IPS-18c (cell line): ENCODE data around the gene LTBP2.

Source experiments
- H3K4me3 ChIP-seq: 2 replicates; pipeline ENCODE4 v1.7.0; 2013; ENCODE audit warnings: low read depth, mild to moderate bottlenecking, low read length, moderate library complexity; ENCODE audit not compliant: insufficient read depth
- H3K9me3 ChIP-seq: one replicate; pipeline ENCODE4 v1.6.1; 2013; ENCODE audit warnings: mild to moderate bottlenecking, low read length, moderate library complexity; ENCODE audit not compliant: control insufficient read depth, insufficient read depth

LTBP2 gene

DNA sequence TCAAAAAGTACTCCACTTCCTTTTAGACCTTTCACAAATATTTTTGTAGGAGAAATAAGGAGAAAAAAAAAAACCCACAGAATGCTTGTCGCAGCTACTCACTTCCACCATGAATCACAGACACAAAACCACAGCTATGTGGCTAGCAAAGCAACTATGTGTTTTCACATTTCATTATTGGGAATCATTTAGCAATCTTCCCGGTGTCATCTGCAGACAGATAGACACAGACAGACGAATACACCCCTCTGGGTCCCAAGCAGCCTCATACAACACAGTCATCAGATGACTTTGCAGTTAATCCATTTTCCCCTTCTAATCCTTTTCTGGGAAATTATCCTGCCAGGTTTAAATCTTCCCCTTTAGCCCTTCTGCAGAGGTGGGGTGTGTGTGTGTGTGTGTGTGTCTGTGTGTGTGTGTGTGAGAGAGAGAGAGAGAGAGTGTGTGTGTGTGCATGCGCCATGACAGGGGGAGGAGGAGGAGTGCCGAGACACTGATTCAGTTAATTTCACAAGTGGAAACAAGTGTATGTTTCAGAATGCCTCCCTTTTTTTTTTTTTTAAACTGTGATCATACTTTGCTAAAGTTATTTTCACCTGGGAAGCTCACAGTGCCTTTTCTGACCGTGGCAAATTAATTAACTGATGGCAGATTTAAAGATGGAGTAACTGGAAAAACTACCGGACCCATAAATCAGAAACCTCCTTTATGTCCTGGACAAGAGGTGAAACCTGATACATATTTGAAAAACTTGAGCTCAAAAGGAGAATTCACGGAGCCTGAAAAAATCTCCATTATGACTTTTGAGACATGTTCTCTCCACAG, 39.9 kb downstream of the LTBP2 start:
- H3K4me3 ChIP-seq, result no peak overlapping the region
- no peaks in the 10 kb centered on the region for H3K9me3 ChIP-seq

DNA sequence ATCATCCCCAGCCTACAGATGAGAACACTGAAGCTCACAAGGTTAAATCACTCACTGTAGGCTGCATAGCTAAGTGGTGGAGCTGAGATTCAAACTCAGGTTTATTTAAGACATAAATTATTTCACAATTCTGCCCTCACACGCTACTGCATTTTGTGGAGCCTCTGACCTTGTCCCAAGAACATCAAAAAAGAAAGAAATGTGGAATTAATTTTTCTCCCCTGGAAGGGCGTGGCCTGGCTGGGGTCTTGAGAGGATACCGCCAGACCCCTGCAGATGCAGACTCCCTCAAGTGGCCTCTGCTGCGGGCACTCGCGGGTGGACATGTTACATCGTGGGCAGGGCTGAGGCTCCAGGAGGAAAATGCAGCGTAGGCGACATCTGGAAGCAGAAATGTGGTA, 40.6 kb downstream of the LTBP2 start:
- H3K9me3 ChIP-seq, result no peaks in the 10 kb centered on the region
- H3K4me3 ChIP-seq, result no peak overlapping the region

DNA sequence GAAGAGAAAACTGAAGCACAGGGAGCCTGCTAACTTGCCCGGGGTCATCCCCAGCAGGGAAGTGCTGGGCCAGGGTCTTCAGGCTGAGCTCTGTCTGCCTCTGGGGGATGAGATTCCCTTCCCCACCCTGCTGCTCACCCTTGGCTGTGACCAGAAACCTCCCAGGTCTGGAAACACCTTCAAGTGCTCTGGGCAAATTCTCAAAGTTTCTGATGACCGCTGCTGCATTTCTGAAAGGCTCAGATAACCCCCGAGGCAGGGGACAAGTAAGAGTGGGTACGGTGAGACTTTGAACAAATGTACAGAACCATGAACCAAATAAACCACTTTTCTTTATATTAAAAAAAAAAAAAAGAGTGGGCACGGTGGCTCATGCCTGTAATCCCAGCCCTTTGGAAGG, 41.3 kb downstream of the LTBP2 start:
- no peak overlapping the region for H3K4me3 ChIP-seq
- no peaks in the 10 kb centered on the region for H3K9me3 ChIP-seq

DNA sequence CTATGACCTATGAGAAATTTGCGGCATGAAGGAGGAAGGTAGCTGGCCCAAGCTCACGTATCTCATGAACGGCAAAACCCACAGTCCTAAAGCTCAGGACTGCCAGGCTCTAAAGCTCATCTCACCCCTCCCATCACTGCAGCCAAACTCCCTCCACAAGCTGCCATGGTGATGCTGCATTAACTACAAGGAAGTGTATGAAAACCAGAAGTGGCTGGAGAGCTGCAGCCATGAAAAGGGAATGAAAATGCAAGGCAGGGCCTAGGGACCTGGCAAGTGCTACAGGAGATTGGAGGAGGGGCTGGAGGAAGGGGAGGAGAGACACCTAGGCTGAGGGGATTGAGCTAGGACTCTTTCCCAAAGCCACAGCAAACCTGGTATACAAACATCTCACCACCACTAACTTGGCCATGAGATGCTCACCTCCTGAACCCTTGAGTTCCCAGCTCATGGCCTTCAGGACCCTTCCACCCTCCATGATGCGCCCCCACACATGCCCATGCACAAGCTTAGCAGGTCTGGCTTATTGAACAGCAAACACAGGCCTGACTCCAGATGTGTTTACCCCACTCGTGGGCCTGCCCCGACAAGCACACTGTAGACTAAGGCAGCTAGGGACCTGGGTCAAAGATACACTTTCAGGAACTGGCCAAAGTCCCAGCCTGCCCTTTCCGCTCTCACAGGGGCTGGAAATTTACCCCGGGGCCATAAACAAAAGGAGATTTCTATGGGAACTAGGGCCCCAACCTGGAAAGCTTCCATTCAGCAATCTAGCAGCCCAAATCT, 42.0 kb downstream of the LTBP2 start:
- Histone ChIP-seq H3K9me3 (no peaks in the 10 kb centered on the region), H3K4me3 (no peak overlapping the region)

DNA sequence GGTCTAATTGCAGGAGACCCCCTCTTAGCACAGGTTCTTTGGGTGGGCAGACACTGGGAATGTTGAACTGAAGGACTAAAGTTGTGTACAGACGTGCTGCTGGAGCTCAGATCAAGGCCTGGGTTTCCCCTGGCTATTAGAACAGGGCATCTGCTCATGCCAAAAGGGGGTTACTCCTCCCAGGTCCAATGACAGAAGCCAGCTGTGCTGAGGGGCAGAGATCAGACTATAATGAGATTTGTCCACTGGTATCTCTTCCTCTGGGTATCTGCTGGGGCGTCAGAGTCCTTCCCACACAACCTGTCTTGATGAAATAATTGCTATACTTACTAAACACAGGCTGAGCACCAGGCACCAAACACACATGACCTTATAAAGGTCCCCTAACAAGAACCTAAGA, 42.6 kb downstream of the LTBP2 start:
- Histone ChIP-seq H3K4me3 (no peak overlapping the region), H3K9me3 (no peaks in the 10 kb centered on the region)

DNA sequence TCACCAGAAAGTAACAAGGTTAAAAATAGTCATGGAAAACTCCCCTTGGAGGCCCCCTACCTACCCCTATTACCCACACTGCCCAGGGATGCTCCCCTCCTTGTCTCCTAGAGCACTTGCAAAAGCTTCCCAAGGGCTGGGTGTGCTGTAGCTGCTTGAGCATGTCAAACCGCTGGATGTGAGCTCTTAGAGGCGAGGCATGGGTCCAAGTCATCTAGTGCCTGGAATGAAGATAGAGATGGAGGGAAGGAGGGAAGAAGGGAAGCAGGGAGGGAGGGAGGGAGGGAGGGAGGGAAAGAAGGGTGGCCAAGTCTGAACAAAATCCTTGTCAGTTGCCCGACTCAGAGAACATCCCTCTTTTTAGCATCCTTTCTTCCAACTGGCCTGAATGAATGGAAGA, 43.1 kb downstream of the LTBP2 start:
- Histone ChIP-seq H3K4me3 (no peak overlapping the region), H3K9me3 (no peaks in the 10 kb centered on the region)

DNA sequence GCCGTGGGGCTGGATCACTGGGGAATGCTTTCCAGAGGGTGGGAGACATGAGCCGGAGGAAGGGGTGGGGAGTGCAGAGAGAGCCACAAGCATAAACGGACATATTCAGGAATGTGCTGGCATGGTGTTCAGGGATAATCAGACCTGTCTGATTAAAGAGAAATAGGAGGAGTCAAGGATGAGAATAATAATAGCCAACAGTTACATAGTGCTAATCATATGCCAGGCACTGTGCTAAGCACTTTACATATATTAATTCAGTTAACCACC, 43.7 kb downstream of the LTBP2 start:
- Histone ChIP-seq H3K9me3 (no peaks in the 10 kb centered on the region), H3K4me3 (no peak overlapping the region)

DNA sequence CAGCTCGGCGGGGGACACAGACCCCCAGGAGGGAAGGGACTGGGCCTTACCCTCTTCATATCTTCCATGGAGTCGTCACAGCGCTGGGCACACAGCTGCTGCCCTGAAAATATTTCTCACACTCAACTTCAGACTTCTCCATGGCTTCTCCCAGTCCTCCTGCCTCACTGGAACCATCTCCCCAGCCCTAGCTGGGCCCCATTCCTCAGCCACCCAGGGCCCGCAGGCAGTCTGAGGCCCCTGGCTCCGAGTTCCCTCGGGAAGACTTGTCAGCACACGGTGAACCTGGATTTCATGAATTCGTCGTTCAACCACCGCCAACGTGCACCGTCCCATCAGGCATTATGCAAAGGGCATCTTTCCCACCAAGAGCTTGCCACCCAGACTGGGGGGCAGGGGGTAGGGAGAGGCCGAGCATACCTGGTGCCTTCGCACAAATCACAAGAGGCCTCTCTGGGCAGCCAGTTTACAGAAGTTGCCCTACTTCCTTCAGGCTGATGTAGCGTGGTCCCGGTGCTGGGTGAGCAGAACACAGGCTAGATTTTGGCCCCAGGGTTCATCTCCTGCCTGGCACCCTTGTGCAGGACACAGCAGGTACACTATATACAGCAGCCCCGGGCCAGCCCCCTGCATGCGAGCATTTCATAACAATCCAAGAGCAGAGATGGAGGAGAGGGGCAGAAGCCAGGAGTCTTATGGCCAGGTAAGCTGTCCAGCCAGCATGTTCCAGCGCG, 44.2 kb downstream of the LTBP2 start:
- no peaks in the 10 kb centered on the region for H3K9me3 ChIP-seq
- H3K4me3 ChIP-seq, result no peak overlapping the region

DNA sequence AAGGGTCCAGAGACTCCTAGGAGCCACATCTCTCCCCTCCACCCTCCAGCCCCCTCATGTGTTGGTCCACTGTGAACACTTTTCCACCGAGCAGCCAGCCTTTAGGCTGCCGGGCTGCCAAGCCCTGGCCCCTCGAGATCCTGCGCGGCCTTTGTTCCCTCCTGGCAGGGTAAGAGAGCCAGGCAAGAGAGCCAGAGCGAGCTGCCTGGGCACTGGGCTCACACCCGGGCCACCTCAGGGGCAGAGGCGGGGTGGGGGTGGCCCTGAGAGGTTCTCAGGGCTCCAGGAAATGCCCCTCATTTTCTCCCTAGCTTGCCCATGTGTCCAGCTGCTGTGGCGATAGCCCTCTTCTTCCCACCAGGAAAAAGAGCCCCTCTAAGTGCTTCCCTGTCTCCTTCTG, 44.8 kb downstream of the LTBP2 start:
- Histone ChIP-seq H3K4me3 (no peak overlapping the region), H3K9me3 (no peaks in the 10 kb centered on the region)

DNA sequence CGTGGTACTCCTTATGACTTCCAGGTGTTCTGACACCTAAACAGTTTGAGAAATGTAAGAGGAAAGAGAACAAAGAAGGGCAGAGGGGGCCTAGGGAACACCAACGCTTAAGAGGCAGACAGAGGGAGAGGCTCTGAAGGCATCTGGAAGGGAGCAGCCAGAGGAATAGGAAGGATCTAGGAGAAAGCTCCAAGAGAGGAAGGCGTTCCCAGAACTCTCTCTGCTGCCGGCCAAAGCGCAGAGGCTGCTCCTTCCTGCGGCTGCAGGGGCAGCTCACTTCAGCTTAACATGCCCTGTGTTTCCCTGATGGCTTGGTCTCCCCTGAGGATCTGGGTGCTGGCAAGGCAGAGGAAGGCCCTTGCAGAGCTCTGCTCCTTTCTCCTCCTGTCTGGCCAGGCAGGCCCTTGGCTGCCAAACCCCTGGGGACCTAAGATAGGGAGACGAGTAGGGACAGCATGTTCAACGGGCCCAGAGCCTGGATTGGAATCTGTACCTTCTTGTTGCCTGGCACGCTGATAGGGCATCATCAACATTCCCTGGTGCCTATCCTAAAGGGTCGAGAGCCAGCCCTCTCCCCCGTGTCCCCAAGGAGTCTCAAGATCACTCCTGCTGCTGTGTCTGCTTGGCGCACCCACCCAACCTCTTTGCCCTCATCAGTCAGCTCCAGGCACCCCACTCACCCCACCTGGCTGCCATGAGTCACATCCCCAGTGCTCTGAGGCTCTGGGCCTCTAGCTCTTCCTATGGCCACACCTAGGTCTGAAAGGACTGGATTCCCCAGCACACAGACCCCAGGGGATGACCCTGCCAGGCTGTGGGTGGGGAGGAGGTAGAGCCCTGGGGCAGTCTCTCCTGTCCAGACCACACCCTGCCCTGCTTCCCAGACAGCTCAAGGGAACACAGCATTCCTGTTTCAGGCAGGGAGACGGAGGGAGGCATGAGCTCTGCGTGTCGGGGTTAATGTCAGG, 45.6 kb downstream of the LTBP2 start:
- H3K9me3 ChIP-seq, result no peaks in the 10 kb centered on the region
- no peak overlapping the region for H3K4me3 ChIP-seq

DNA sequence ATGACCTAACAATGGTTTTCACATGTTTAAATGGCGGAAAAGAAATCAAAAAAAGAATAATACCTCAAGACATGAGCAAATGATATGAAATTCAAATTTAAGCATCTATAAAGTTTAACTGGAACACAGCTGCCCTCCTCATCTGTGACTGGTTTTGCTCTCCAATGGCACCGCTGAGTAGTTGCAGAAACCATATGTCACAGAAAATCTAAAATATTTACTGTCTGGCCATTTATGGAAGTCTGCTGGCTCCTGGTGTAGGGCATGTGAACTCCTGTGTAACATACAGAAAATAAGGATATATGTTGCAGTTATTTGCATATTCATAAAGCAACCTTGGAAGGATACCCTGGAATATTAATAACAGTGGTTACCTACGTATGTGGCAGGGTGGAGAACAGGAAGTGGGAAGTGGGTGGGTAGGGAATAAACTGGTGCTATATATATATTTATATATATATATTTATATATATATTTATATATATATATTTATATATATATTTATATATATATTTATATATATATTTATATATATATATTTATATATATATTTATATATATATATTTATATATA, 48.4 kb downstream of the LTBP2 start:
- Histone ChIP-seq H3K9me3 (no peaks in the 10 kb centered on the region), H3K4me3 (no peak overlapping the region)

DNA sequence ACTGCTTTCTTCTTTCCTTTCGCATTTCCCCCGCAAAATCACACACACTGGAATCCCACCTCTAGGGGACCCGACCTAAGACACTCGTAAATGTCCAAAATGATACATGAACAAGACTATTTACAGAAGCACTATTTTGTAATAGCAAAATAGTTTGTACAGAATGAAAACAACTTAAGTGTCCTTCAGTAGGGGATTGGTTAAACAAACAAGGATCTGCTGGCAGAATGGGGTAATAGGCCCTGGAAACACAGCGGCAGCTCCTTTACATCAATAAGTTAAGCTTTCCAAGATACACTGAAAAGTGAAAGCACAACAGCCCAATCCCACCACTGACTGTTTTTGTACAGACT, 48.8 kb downstream of the LTBP2 start:
- Histone ChIP-seq H3K9me3 (no peaks in the 10 kb centered on the region), H3K4me3 (no peak overlapping the region)

DNA sequence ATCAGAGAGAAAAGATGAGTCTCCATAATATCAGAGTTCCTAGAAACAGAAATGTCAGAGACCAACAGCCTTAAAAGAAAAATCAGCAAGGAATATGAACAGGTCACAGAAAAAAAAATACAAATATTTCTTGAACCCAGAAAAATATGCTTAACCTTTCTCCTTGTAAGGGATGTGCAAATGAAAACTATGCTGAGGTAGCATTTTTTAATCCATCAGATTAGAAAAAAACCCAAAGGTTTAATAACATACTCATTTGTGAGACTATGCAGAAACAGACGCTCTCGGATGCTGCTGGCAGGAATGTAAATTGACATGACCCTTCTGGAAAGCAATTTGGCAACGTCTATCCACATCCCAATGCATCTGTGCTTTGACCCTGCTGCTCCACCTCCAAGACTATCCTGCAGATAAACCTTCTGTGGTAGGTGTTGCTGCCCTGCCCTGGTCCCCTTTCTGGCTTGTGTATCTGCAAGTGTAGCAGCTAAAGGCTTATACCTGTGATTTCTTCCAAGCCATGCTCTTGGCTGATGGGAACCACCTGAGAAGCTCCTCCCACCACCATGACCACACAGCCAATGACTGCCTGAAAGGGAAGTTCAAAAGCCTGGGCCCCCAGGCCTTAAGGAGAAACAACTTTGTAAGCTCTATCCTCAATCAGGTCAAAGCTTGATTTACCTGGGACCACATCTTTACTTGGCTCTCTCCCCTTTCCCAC, 49.4 kb downstream of the LTBP2 start:
- no peak overlapping the region for H3K4me3 ChIP-seq
- no peaks in the 10 kb centered on the region for H3K9me3 ChIP-seq

DNA sequence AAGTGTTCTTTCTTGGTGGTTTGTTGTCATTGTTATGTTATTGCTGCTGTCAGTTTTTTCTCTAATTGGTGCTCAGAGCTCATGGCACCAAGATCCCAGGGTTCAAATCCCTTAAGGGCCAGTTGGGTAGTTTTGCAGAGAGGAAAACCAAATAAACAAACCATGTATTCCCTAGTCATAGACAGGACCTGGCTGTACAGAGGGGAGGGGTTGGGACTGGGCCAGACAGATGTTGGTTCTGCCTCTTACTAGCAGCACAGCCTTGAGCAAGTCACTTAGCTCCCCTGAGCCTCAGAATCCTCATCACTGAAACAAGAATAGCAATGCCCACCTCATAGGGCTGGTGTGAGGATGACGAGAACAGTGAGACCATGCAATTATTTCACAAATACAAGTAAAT, 53.4 kb downstream of the LTBP2 start:
- no peaks in the 10 kb centered on the region for H3K9me3 ChIP-seq
- no peak overlapping the region for H3K4me3 ChIP-seq

DNA sequence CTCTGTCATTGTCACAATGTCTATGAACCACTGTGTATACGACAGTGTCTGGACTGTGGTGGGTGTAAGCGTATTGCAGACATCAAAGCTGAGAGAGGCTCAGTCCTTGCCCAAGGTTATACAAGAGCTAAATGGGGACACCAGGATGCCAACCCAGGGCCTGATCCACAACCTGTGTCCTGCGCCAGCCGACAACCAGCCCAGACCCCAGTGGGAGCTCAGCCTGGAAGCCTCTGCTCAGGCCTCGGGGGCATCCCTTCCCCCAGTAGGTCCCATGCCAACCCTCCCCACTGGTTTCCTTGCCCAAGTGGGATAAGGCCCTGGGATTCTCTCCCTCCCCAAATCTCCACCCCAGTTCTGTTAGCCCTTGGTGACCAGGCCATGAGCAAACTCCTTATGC, 54.3 kb downstream of the LTBP2 start:
- Histone ChIP-seq H3K9me3 (no peaks in the 10 kb centered on the region), H3K4me3 (no peak overlapping the region)

DNA sequence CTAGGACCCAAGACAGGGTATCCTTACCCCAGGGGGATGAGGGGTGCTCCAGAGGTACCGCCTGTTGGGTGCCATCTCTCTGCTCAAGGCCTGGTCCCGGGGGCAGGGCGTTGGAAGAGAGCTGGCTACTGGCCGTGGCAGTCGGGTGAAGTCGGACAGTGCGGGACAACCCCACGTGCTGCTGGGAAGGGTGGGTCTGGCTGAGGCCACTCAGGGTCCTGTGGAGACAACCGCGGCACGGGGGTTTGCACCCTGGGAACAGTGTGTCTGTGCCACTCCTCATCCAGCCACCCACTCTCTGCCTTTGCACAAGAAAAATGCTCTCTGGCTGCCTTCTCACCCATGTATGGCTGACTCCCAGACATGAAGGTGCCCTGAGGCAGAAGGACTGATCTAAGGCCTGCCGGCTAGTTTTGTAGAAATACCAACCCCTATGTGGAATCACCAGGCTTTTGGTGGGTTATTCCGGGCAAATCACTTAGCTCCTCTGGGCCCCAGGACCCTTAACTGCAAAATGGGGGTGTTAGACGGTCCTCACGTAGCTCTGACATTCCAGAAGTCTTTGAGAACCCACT, 56.5 kb downstream of the LTBP2 start:
- no peak overlapping the region for H3K4me3 ChIP-seq
- no peaks in the 10 kb centered on the region for H3K9me3 ChIP-seq
